GM19240 (cell line): ENCODE results near the gene RSF1.

ENCODE experiments used
- DNase-seq: peaks from one replicate; pipeline ENCODE4 v3.0.0; 2011; ENCODE audit warnings: low spot score; ENCODE audit not compliant: insufficient read length

The RSF1 gene

DNA sequence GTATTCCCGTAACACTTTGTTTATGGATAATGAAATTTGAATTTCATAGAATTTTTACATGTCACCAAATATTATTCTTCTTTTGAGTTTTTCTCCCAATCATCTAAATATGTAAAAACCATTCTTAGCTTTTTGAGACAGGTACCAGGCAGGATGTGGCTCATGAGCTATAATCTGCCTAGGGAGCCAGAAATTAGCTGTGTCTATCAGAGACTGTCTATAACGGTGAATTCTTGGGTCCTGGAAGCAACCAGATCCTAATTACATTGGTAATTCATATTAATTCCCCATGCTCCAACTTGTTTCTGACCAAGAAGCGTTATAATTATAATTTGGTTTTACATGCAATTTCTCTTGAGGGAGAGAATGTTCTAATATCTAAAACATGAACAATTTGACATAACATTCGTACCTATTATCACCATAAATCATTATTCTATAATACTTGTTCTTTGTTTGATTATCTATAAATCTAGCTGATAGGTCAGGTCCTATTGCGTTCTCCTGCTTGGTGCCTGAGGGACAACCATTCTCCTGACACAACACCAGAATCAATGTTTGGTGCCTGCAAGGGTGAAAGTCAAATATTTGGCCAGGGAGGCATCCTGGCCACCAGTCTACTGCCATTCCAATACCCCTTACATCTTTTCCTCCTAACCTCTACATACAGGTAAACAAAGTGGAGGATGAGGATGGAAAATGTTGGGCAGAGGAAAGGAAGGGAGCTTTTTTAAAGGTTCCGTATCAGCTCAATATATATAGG lies 69.9 kb downstream of the RSF1 start:
- DNase-seq: no peak

DNA sequence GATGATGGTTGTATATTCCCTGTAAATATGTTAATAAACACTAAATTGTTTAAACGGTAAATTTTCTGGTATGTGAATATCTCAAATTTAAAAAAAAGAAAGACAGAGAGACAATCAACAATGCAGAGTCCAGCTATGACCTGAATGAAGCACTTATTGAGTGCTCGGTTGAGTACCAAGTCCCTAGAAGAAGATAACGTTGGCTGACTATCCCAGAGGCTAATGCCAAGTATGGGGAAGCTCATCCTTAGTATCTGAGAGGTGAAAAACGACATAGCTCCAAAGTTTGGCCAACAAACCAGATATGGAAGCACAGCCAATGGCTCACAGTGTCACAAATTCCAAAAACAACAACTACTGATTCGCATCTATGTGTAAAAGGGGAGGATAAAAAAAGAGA lies 71.3 kb downstream of the RSF1 start:
- no peak for DNase-seq

DNA sequence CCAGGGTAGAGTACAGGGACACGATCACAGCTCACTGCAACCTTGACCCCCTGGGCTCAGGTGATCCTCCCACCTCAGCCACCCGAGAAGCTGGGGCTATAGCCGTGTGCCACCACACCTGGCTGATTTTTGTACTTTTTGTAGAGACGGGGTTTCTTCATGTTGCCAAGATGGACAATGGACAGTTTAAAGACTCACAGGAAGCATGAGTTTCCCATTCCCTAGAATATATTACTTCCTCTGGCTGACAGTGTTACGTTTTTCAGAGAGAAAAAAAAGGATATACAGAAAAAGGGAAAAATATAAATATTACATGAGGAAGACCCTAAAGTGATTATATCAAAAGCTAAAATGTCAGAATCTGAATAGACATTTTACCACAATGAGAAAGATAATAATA lies 72.3 kb downstream of the RSF1 start:
- no peak for DNase-seq

DNA sequence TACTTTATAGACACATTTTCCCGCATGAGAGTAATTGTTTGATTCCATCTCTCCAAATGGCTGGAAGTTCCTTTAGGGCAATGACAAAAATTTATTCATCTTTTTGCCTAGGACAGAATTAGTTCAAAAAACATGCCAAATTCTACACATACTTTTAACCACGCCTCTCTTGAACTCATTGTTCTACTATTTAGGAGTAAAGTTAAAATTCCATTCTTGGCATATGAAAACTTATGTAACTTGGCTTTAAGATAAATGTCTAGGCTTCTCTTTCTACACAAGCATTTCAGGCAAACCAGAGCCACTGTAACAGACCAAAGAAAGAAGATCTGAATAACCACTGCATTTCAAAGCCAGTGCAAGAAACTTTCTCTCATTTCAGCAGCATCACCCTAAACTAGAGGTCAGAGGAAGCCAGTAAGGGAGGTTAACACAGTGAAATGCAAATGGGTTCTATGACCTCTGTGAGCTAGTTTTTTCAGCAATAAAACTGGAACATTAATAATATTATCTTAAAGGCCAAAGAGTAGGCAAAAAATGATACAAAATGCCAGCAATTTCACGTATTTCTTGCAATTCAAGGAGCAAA lies 73.0 kb downstream of the RSF1 start:
- no peak for DNase-seq

DNA sequence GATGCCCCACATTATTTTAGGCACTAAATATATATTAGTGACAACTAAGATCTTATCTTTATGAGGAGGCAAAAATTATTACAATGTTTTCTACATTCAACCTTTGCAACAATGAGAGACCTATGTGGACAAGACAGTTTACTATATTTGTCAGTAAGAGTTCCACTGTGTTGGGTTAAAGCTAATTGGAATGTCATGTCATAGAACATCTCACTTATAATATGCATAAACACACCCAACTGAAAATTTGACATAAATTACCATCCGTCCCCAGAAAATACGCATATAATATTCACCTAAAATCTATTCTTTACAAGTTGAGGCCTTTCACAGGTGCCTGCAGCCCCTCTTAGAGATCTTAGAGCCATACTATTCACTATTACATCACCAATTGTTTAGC lies 84.0 kb downstream of the RSF1 start:
- no peak for DNase-seq

DNA sequence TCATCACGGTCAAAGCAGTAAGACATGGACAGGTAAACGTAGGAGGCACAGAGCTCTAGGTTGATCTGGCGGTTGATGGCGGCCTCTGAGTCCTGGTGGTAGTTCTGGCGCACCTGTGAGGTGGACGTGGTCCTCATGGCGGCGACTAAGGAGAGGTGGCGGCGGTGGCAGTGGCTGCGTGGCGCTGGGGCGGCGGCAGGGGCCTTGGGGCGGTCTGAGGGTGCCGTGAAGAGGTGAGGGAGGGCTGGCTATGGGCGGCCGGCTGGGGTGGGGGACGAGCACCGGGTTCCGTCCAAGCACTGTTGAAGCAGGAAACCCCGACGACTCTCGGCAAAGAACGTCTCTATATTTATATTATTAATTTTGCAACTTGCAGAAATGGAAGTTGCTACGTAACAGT lies 85.6 kb downstream of the RSF1 start:
- no peak for DNase-seq

DNA sequence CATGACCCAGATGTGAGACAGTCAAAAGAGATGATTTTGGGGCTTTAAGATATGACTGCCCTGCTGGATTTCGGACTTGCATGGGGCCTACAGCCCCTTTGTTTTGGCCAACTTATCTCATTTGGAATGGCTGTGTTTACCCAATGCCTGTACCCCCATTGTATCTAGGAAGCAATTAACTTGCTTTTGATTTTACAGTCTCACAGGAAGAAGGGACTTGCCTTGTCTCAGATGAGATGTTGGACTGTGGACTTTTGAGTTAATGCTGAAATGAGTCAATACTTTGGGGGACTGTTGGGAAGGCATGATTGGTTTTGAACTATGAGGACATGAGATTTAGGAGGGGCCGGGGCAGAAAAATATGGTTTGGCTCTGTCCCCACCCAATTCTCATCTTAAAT lies 88.4 kb downstream of the RSF1 start:
- DNase-seq: no peak

DNA sequence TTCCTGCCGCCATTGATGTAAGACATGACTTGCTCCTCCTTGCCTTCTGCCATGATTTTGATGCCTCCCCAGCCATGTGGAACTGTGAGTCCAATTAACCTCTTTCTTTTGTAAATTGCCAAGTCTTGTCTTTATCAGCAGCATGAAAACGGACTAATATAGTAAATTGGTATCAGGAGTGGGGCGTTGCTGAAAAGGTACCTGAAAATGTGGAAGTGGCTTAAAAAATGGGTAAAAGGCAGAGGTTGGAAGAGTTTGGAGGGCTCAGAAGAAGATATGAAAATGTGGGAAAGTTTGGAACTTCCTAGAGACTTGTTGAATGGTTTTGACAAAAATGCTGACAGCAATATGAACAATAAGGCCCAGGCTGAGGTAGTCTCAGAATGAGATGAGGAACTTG lies 89.7 kb downstream of the RSF1 start:
- no peak for DNase-seq

DNA sequence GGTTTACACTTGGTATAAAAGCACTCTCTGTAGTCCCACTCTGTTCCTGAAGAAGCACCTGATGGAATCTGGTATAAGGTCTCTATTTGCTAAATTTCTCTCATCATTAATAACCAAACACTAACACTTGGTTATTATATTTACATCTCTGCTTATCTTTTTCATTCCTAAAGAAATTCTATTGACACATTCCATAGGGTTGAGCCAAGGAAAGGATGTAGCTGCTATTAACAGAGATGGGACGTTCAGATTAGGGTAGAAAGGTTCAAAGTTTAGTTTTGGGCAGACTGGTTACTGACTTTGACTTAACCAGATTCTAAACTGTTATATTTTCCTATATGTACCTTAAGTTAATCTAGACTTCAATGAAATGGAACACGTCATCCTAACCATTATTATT lies 91.5 kb downstream of the RSF1 start:
- no peak for DNase-seq

DNA sequence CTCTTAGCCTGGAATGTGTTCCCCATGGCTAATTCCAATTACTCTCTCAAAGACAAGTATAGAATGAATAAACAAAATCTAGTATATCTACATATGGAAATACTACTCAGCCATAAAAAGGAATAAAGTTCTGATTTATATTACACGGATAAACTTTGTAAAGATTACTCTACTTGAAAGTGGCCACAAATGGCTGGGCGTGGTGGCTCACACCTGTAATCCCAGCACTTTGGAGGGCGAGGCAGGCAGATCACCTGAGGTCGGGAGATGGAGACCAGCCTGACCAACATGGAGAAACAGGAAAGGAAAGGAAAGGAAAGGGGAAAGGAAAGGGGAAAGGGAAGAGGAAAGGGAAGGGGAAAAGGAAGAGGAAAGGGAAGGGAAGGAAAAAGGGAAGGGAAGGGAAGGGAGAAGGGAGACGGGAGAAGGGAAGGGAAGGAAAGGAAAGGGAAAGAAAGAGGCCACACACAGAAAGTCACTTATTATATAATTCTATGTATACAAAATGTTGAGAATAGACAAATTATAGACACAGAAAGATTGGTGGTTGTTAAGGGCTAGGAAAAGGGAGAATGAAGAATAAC lies 92.2 kb downstream of the RSF1 start:
- no peak for DNase-seq

DNA sequence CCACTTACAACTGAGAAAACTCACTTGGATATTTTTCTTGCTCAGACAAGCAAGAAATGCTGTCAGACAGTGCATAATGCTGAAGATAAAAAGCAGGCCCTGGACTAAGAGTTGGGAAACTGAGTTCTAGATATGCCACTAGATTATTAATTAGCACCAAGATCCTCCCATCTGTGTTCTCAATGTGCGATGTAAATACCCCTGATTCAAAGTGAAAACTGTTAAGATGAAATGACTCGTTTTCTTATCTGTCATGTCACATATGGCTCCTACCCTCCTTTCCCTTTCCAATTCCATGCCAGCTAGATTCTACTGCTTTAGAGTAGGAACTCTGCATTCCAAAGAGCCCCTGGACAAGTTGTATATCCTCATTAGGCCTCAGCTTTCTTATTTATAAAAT lies 94.0 kb downstream of the RSF1 start:
- no peak for DNase-seq

DNA sequence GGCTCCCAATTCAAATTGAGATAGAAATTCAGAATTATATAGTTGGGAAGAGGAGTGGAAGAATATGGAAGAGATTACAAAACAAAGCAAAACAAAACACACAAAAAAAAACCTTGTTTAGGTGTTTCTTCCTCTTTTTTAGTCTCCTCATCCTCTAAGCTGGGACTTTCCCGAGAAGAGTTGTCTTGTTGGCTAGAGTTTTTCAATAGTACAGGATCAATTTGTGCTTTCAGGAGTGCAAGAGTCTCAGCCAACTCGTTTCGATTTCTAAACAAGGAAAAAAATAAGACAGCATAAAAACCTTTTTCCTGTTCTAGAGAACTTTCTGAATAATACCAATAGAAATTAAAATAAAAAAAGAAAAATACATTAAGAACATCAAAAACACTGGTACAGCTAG lies 95.1 kb downstream of the RSF1 start:
- no peak for DNase-seq

DNA sequence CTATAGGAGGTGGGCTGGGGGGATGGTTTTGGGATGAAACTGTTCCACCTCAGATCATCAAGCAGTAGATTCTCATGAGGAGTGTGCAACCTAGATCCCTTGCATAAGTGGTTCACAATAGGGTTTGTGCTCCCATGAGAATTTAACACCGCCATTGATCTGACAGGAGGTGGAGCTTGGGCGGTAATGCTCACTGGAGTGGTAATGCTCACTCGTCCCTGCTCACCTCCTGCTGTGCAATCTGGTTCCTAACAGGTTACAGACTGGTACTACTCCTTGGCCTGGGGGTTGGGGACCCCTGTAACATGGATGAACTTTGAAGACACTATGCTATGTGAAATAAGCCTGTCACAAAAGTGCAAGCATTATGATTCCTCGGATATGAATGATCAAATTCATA lies 95.9 kb downstream of the RSF1 start:
- DNase-seq: no peak

DNA sequence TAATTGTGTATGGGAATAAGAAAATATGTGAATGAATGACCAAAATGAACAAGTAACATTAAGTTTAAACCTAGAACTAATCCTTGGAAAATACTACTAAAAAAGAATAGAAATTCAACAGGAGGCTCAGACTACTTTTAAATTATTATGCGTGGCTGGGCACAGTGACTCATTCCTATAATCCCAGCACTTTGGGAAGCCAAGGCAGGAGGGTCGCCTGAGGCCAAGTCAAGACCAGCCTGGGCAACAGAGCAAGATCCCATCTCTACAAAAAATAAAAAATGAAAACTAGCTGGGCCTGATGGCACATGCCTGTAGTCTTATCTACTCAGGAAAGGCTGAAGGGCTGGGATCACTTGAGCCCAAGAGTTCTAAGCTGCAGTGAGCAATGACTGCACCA lies 97.5 kb downstream of the RSF1 start:
- no peak for DNase-seq

DNA sequence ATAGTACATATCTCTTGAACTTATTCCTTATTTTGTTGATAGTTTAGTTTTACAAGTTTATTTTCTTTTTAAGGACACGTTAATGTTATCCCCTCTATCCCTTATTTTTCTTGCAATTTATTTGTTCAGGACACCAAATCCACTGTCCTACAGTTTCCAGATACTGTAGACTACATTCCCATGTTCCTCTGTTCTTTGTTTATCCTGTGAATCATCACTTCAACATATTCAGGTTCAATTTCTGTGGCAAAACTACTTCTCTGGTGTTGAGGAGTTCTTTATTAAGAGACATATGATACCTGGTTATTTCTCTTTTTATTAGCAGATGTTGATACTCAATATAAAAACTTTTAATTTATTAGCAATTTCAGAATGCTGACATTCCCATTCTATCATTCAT lies 110.2 kb downstream of the RSF1 start:
- no peak for DNase-seq

DNA sequence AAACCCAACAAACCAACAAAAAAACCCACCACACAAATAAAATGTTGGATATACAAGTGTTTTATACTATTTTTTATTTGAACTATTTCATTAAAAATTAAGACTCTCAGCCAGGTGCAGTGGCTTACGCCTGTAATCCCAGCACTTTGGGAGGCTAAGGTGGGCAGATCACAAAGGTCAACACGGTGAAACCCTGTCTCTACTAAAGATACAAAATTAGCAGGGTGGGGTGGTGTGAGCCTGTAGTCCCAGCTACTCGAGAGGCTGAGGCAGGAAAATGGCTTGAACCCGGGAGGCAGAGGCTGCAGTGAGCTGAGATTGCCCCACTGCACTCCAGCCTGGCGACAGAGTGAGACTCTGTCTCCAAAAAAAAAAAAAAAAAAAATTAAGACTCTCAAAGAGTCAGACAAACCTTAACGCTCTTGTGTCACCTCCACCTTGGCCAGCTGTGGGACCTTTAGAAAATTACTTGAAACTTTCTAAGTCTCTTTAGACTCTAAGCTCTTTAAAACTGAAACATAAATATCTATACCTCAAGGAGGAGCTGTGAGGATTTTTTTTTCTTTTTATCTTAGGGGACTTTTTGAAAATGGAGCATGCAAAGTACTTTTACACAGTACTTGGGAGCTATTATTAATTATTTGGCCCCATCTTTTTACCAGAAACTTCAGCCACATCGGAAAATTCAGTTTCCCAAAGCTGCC lies 114.5 kb downstream of the RSF1 start:
- DNase-seq: no peak

DNA sequence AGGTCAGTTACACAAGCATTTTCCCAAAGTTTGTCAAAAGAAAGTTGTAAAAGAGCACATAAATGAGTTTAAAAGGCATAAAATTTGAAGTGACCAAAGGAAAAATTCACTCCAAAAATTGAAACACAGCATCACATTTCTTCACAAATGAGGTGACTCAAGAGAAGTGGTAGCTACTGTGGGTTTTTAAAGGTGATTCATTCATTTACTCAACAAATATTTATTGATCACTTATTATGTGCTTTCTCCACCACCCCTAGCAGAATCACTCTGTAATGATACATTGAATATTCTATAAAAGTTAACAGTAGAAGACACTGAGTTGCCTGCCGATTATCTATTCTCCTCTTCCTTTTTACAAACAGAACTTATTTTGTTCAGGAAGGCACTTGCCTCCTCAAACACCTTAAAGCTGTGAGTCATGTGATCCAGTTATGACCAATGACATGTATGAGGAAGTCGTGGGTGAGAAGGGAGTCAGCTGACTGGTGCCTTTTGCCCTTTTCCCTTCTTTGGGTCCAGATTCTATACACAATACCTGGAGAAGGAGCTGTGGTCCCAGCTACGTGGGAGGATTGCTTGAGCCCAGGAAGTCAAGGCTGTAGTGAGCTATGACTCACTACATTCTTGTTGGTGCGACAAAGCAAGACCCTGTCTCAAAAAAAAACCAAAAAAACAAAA lies 115.2 kb downstream of the RSF1 start:
- DNase-seq: no peak

DNA sequence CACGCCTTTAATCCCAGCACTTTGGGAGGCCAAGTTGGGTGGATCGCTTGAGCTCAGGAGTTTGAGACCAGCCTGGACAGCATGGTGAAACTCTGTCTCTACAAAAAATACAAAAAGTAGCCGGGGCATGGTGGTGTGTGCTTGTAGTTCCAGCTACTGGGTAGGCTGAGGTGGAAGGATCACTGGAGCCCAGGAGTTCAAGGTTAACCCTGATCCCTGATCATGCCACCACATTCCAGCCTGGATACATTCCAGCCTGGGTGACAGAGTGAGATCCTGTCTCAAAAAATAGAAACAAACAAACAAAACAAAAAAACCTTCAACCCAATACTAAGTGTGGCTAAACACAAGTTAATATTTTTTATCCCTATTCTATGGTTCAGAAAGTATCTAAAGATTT lies 116.5 kb downstream of the RSF1 start:
- no peak for DNase-seq

DNA sequence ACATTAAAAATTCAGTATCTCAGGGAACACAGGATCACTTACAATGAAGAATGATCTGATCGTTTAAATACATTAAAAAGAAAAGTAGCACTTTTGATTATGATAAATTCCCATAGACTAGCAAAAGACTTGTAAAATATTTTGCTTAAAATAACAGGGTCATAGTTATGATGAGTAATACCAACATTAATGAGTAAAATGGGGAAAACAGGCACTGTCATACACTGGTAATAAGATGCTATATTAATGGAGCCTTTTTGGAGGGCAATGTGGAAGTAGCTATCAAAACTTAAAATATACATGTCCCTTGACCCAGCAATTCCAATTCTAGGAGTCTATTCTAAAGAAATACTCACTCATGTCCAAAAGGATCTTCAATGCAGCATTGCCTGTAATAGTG lies 121.1 kb downstream of the RSF1 start:
- no peak for DNase-seq

DNA sequence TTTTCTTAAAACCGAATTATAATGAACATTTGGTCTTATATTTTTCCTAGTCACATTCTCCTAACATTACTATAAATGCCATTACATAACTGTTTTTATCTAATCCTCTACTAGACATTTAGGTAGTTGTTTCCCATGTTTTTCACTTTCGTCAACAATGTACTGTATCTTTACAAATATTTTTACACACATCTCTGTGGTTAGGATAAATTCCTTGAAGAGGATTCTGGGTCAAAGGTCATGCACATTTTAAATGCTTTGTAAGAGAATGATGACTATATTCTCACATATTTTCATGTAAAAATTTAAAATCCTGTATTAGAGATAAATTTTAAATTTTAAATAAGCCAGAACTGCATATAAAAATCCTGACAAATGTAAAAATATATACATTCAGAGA lies 121.6 kb downstream of the RSF1 start:
- no peak for DNase-seq

DNA sequence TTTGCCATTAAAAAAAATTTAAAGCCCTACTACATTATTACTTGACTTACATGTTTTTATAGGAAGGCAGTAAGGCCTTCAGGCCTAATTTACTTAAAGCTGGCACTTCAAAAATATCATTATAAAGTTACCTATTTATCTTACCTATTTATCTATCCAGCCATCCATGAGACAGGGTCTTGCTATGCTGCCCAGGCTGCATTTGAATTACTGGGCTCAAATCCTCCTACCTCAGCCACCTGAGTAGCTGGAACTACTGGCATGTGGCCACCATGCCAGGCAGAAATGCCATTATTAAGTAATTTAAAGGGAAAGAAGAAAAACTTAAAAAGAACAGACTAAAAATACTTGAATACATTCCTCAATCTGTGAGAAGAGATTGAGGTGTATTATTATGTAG lies 122.7 kb downstream of the RSF1 start:
- DNase-seq: no peak

DNA sequence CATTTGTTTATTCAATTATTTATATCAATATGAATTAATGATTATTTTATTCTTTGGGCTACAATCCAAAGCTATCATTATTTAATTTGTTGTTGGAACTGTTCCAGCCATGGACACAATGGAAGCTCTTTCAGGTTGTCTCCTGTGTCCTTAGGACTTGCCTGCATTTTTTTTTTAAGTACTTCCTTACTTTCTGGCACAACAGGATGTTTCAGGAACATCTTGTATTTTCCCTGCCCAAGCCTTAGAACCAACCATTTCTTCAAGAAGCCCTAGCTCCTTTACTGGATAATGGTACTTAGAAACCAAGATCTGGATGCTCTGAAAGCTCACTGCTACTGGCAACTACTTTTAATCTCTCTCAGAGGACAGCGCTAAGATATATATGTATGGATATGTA lies 125.1 kb downstream of the RSF1 start:
- no peak for DNase-seq
